ENCODE data around the gene TRPV4. TPM values are rescaled to one million over a fixed set of nuclear protein-coding genes. Genes with fewer than 3 reads are reported as not detected.
A peak's percentile ranks its signal among the peaks of the same experiment; 100 is the strongest.

The TRPV4 gene
- total RNA-seq, 1 experiment from 2014 or later: 3.1 TPM

GRCh38 chr12:109775172-109775881 is 57.9 kb downstream of the TRPV4 start:
- H3K36me3 ChIP-seq (ENCODE audit: low read depth): no peaks in the 10 kb centered on the region
- H3F3A ChIP-seq (ENCODE audit: insufficient read depth, low read depth): peaks cover 16% of the 10 kb centered on the region
- POLR2A ChIA-PET (ENCODE audit: unreplicated experiment): interaction anchor here (0.7 kb wide), 1 partner anchor 22 kb away, joined by 4 read pairs; no protein-coding TSS in a partner anchor
- H3K4me1 ChIP-seq (replicated peaks; ENCODE audit: insufficient read depth): peaks cover 26% of the 10 kb centered on the region
- TF ChIP-seq CTCF (conservative IDR thresholded peaks at IDR 0.05) (peak; percentile 91), EZH2 (IDR thresholded peaks at IDR 0.05; ENCODE audit: low read depth) (no peak)
- H2AFZ ChIP-seq: no peak overlapping the region
- DNase-seq: peak; percentile 57 to 68
- no peak overlapping the region for H3K4me3 ChIP-seq
- no peaks in the 10 kb centered on the region for H3K27me3 ChIP-seq (ENCODE audit: insufficient read depth, low read depth)
- no peak overlapping the region for H3K27ac ChIP-seq
- no peak overlapping the region for H3K4me2 ChIP-seq
- no peaks in the 10 kb centered on the region for H3K9me3 ChIP-seq (ENCODE audit: insufficient read depth, low read depth)
- no TSS peak for BruUV-seq (replicated peaks)
- H3K79me2 ChIP-seq (ENCODE audit: low read depth): peaks cover 18% of the 10 kb centered on the region
- CTCF ChIA-PET: interaction anchor here (0.6 to 1.2 kb wide), 5 partner anchors 35 to 347 kb away, joined by 3 to 6 read pairs (median 4); no protein-coding TSS in a partner anchor
- H4K20me1 ChIP-seq (ENCODE audit: insufficient read depth): no peaks in the 10 kb centered on the region
- H3K9me2 ChIP-seq (ENCODE audit: insufficient read depth): no peaks in the 10 kb centered on the region
- intact Hi-C loops (cut with micrococcal nuclease; ENCODE audit: unreplicated experiment): loop anchor here (1.0 to 5.0 kb wide), 4 partner anchors 70 to 513 kb away; no protein-coding TSS in a partner anchor

DNA sequence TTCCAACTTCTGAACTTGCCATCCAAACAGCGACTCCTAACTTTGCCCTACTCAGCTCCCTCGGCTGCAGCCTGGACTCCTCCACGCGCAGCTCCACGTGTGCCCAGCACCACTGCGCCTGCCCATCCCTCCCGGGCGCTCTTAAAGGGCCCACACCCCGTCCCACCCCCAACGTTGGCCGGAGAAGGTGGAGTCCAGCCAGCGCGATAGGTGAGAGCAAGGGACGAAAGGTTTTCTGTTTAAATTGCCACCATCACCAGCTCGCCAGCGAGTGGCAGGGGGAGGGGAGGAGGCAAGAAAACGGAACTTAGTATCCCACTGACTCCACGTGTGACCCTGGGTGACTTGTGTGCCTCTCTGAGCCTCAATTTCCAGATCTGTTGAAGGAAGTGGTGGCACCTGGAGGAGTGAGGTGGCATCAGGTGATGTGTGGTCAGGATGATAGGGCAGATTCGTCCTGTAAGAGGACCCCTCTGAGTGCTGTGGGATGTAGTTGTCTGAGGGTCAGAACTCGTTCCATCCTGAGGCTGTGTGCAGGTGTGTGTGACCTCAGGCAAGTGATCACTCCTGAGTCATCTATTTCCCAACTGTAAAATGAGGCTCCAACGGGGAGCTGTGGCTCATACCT is 59.7 kb downstream of the TRPV4 start:
- no peaks in the 10 kb centered on the region for H3K36me3 ChIP-seq (ENCODE audit: low read depth)
- peak overlapping the region; percentile 60 for H3K4me3 ChIP-seq
- POLR2A ChIA-PET (ENCODE audit: unreplicated experiment): interaction anchor here (0.6 kb wide), 5 partner anchors 24 to 1981 kb away, joined by 3 to 7 read pairs (median 4); partner anchors contain the start of gene MVK
- peak; percentile 62 to 90 for DNase-seq
- peak overlapping the region; percentile 64 for H3K27ac ChIP-seq
- BruUV-seq (replicated peaks): no TSS peak
- H3K4me2 ChIP-seq: peak overlapping the region; percentile 71
- H3K79me2 ChIP-seq (ENCODE audit: low read depth): peaks cover 20% of the 10 kb centered on the region
- H3K27me3 ChIP-seq (ENCODE audit: insufficient read depth, low read depth): no peaks in the 10 kb centered on the region
- H3K4me1 ChIP-seq (replicated peaks; ENCODE audit: insufficient read depth): peaks cover 26% of the 10 kb centered on the region
- intact Hi-C loops (cut with micrococcal nuclease; ENCODE audit: unreplicated experiment): loop anchor here (1.0 kb wide), 1 partner anchor 176 kb away; no protein-coding TSS in a partner anchor
- TF ChIP-seq EZH2 (IDR thresholded peaks at IDR 0.05; ENCODE audit: low read depth) (no peak), CTCF (conservative IDR thresholded peaks at IDR 0.05) (no peak)
- no peaks in the 10 kb centered on the region for H4K20me1 ChIP-seq (ENCODE audit: insufficient read depth)
- peak overlapping the region; percentile 74 for H2AFZ ChIP-seq
- CTCF ChIA-PET: interaction anchor here (0.5 to 1.3 kb wide), 8 partner anchors 28 to 345 kb away, joined by 3 to 7 read pairs (median 4); partner anchors contain the start of genes MMAB and MVK
- no peaks in the 10 kb centered on the region for H3K9me2 ChIP-seq (ENCODE audit: insufficient read depth)
- no peaks in the 10 kb centered on the region for H3K9me3 ChIP-seq (ENCODE audit: insufficient read depth, low read depth)
- peaks cover 16% of the 10 kb centered on the region for H3F3A ChIP-seq (ENCODE audit: insufficient read depth, low read depth)

DNA sequence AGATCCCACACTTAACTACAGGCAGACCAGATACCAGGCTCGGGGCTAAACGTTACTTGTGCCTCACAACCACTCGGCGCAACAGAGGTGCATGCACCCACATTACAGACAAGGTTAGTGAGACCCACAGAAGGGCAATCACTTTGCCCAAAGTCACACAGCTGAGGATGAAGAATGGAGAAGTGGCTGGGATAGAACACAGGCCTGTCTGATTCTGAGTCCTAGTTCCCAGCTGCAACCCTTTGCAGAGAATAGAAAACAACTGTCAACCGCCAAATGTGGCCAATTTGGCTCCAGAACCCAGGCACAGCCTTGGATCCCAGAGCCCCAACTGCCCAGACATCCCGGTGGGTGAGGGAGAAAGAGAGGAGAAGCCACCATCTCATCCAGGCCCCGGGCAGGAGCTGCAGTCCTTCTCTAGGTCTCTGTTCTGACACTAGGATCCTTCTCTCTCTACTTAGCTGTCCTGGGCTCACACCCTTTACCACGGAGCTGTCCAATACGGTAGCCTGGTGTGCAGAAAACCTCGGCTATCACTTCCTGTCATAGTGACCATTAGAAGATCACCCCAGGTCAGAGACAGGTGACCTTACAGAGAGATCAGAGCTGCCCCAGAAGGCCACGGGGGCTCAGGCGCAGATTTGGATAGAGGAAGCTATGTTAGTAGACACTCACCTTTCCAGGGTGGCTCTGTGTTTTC is 60.4 kb downstream of the TRPV4 start:
- no peaks in the 10 kb centered on the region for H4K20me1 ChIP-seq (ENCODE audit: insufficient read depth)
- H3F3A ChIP-seq (ENCODE audit: insufficient read depth, low read depth): peaks cover 16% of the 10 kb centered on the region; the same call in 1 of the 2 replicates
- peaks cover 26% of the 10 kb centered on the region for H3K4me1 ChIP-seq (replicated peaks; ENCODE audit: insufficient read depth)
- ChIA-PET POLR2A (ENCODE audit: unreplicated experiment) (interaction anchor here (0.6 kb wide), 2 partner anchors 24 to 224 kb away, joined by 4 read pairs; no protein-coding TSS in a partner anchor), CTCF (interaction anchor here (0.5 to 1.3 kb wide), 6 partner anchors 27 to 345 kb away, joined by 3 to 7 read pairs (median 4); partner anchors contain the start of genes MMAB and MVK)
- peak overlapping the region; percentile 71 for H3K4me2 ChIP-seq
- H3K4me3 ChIP-seq: peak overlapping the region; percentile 60
- no peak for TF ChIP-seq CTCF (conservative IDR thresholded peaks at IDR 0.05)
- H2AFZ ChIP-seq: peak overlapping the region; percentile 74
- intact Hi-C loops (cut with micrococcal nuclease; ENCODE audit: unreplicated experiment): loop anchor here (1.0 kb wide), 1 partner anchor 175 kb away; no protein-coding TSS in a partner anchor
- TSS peak; percentile 65 for BruUV-seq (replicated peaks)
- H3K9me3 ChIP-seq (ENCODE audit: insufficient read depth, low read depth): no peaks in the 10 kb centered on the region
- H3K27ac ChIP-seq: peak overlapping the region; percentile 64
- peaks cover 20% of the 10 kb centered on the region for H3K79me2 ChIP-seq (ENCODE audit: low read depth)
- no peaks in the 10 kb centered on the region for H3K36me3 ChIP-seq (ENCODE audit: low read depth)
- no peaks in the 10 kb centered on the region for H3K27me3 ChIP-seq (ENCODE audit: insufficient read depth, low read depth)
- peak in 1 of 2 experiments; percentile 7 for DNase-seq
- no peaks in the 10 kb centered on the region for H3K9me2 ChIP-seq (ENCODE audit: insufficient read depth)

Measured in PC-9 (cell line).